Measurements from ENCODE around the gene ARSB.

The ARSB gene

DNA sequence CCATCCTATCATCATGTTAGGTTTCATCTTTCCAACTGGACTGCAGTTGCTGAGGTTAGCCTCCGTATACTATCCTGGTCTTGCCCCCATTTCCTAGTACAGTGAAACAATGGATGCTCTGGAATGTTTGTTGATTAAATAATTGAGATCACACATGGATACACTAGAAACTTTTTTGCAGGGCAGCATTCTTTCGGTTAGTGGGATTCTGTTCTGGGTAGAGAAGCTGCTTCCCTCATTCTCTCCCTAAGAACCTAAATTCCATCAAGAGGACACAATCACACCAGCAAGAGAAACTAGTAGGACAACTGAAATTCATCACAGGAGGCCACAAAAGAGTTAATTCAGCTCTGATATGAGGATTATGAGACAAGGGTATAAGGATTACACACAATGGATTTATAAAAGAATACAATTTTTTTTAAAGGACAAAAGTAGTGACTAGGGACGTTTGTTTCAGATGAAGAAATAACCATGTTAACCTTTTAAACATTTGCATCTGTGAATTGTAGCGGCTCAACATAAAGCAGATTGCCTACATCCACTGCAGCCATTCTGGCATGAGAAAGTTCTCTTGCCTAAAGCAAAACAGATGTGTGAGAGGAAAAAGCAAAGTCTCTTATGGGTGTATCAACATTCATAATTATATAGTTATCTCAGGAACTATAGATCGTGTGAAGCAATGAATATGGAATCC is 173.8 kb downstream of the ARSB start:
- Histone ChIP-seq H3K27me3 (ENCODE audit: insufficient read depth, low read depth) (no peaks in the 10 kb centered on the region), H3K27ac (no peak overlapping the region), H4K20me1 (ENCODE audit: insufficient read depth) (no peaks in the 10 kb centered on the region), H2AFZ (ENCODE audit: low read depth) (no peak overlapping the region), H3K4me1 (ENCODE audit: low read depth, poor library complexity, severe bottlenecking) (no peaks in the 10 kb centered on the region), H3K36me3 (ENCODE audit: insufficient read depth) (no peaks in the 10 kb centered on the region), H3K79me2 (ENCODE audit: insufficient read depth, low read depth) (no peaks in the 10 kb centered on the region), H3K4me3 (IDR thresholded peaks at IDR 0.05; ENCODE audit: insufficient read depth, low read depth, low read length) (no peak overlapping the region), H3K9ac (no peak overlapping the region), H3K4me2 (no peak overlapping the region)
- TF ChIP-seq, protein P1, sequence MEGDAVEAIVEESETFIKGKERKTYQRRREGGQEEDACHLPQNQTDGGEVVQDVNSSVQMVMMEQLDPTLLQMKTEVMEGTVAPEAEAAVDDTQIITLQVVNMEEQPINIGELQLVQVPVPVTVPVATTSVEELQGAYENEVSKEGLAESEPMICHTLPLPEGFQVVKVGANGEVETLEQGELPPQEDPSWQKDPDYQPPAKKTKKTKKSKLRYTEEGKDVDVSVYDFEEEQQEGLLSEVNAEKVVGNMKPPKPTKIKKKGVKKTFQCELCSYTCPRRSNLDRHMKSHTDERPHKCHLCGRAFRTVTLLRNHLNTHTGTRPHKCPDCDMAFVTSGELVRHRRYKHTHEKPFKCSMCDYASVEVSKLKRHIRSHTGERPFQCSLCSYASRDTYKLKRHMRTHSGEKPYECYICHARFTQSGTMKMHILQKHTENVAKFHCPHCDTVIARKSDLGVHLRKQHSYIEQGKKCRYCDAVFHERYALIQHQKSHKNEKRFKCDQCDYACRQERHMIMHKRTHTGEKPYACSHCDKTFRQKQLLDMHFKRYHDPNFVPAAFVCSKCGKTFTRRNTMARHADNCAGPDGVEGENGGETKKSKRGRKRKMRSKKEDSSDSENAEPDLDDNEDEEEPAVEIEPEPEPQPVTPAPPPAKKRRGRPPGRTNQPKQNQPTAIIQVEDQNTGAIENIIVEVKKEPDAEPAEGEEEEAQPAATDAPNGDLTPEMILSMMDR (conservative IDR thresholded peaks at IDR 0.05; ENCODE audit: low read depth, low read length) = no peak

DNA sequence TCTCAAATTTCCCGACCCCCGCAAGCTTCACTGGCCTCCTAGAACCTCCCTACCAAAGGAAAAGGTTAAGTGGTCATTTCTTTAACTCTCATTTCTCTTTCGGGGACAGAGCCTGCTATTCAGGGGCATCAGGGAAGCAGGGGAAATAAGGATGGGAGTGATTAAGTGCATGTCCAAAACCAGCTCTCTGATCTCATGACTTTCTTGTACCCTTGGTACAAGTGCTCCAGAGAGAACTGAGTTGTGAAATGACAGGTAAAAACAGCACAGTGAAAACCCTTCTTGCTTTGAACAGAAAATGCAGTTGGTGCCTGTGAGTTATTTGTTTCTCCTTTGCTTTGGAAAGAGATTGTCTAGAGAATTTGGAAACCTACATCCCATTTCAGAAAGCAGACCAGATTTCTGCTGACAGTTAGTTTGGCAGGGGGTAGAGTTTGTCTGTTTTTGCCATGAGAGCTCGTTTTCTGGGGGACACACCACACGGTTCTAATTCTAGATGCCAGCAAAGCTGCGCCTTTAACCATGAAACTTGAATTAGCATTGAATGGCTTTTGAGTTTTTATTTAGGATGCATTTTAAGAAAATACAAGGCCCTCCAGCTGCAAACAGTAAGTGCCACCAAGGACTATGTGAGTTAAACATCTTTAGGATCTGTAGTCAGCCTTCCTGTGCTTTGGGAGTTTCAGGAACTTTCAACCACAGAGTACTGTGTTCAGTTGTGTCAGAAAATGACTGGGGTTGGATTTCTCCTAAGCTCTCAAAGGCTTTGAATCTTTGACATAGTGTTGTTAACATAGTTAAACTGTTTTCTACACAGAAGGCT is 174.8 kb downstream of the ARSB start:
- no peaks in the 10 kb centered on the region for H4K20me1 ChIP-seq (ENCODE audit: insufficient read depth)
- H3K4me2 ChIP-seq = no peak overlapping the region
- H3K79me2 ChIP-seq (ENCODE audit: insufficient read depth, low read depth) = no peaks in the 10 kb centered on the region
- TF ChIP-seq, protein P1 (conservative IDR thresholded peaks at IDR 0.05; ENCODE audit: low read depth, low read length) = no peak
- no peak overlapping the region for H3K27ac ChIP-seq
- H3K4me1 ChIP-seq (ENCODE audit: low read depth, poor library complexity, severe bottlenecking) = no peaks in the 10 kb centered on the region
- H2AFZ ChIP-seq (ENCODE audit: low read depth) = no peak overlapping the region
- H3K36me3 ChIP-seq (ENCODE audit: insufficient read depth) = no peaks in the 10 kb centered on the region
- H3K4me3 ChIP-seq (IDR thresholded peaks at IDR 0.05; ENCODE audit: insufficient read depth, low read depth, low read length) = no peak overlapping the region
- H3K9ac ChIP-seq = no peak overlapping the region
- H3K27me3 ChIP-seq (ENCODE audit: insufficient read depth, low read depth) = no peaks in the 10 kb centered on the region

DNA sequence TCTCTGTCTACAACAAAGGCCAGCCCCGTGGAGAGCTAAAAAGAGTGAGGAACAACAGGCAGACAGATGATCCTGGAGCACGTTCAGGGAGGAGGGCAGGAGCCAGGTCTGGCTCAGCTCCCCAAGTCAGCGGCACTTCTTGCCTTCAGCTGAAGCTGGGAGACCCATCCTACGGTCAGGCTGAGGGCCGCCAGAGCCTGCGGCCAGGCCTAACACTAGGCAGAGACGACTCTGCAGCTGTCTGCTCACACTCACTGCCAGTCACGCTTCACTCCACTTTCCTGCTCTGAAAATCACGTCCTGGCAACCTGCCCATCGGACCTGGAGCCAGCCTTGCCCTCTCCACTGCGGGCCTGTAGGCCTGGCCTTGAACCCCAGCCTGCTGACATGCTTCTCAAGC is 175.7 kb downstream of the ARSB start:
- Histone ChIP-seq H3K9ac (no peak overlapping the region), H3K79me2 (ENCODE audit: insufficient read depth, low read depth) (no peaks in the 10 kb centered on the region), H3K4me2 (no peak overlapping the region), H3K36me3 (ENCODE audit: insufficient read depth) (no peaks in the 10 kb centered on the region), H3K27ac (no peak overlapping the region), H3K4me1 (ENCODE audit: low read depth, poor library complexity, severe bottlenecking) (no peaks in the 10 kb centered on the region), H3K27me3 (ENCODE audit: insufficient read depth, low read depth) (no peaks in the 10 kb centered on the region), H2AFZ (ENCODE audit: low read depth) (no peak overlapping the region), H3K4me3 (IDR thresholded peaks at IDR 0.05; ENCODE audit: insufficient read depth, low read depth, low read length) (no peak overlapping the region), H4K20me1 (ENCODE audit: insufficient read depth) (no peaks in the 10 kb centered on the region)
- TF ChIP-seq, protein P1 (conservative IDR thresholded peaks at IDR 0.05; ENCODE audit: low read depth, low read length) = no peak

GRCh38 chr5:78808818-78809217 is 176.3 kb downstream of the ARSB start:
- H3K27ac ChIP-seq = no peak overlapping the region
- H3K9ac ChIP-seq = no peak overlapping the region
- no peaks in the 10 kb centered on the region for H4K20me1 ChIP-seq (ENCODE audit: insufficient read depth)
- no peaks in the 10 kb centered on the region for H3K27me3 ChIP-seq (ENCODE audit: insufficient read depth, low read depth)
- H3K4me1 ChIP-seq (ENCODE audit: low read depth, poor library complexity, severe bottlenecking) = no peaks in the 10 kb centered on the region
- H3K79me2 ChIP-seq (ENCODE audit: insufficient read depth, low read depth) = no peaks in the 10 kb centered on the region
- no peaks in the 10 kb centered on the region for H3K36me3 ChIP-seq (ENCODE audit: insufficient read depth)
- H2AFZ ChIP-seq (ENCODE audit: low read depth) = no peak overlapping the region
- no peak overlapping the region for H3K4me3 ChIP-seq (IDR thresholded peaks at IDR 0.05; ENCODE audit: insufficient read depth, low read depth, low read length)
- H3K4me2 ChIP-seq = no peak overlapping the region
- TF ChIP-seq, protein P1 (conservative IDR thresholded peaks at IDR 0.05; ENCODE audit: low read depth, low read length) = no peak
